ENCODE data around the gene GAMT. TPM values are rescaled to one million over a fixed set of nuclear protein-coding genes. Genes with fewer than 3 reads are reported as not detected.

Gene GAMT
- total RNA-seq, 1 donor from 2014 or later: 30.9 TPM

GRCh38 chr19:1418951-1419738 is 17.8 kb upstream of the GAMT start:
- intact Hi-C loops (cut with micrococcal nuclease): no loop called here

GRCh38 chr19:1418496-1418775 is 17.1 kb upstream of the GAMT start:
- intact Hi-C loops (cut with micrococcal nuclease): no loop called here

GRCh38 chr19:1417681-1418495 is 16.5 kb upstream of the GAMT start:
- intact Hi-C loops (cut with micrococcal nuclease): no loop called here

GRCh38 chr19:1417145-1417544 is 15.8 kb upstream of the GAMT start:
- intact Hi-C loops (cut with micrococcal nuclease): no loop called here

- intact Hi-C loops (cut with micrococcal nuclease): no loop called here
Measured at GRCh38 chr19:1416014-1416841, 14.9 kb upstream of the GAMT start.

- intact Hi-C loops (cut with micrococcal nuclease): no loop called here
Measured at GRCh38 chr19:1412995-1413800, 11.9 kb upstream of the GAMT start.

GRCh38 chr19:1412323-1412923 is 11.1 kb upstream of the GAMT start:
- intact Hi-C loops (cut with micrococcal nuclease): no loop called here

GRCh38 chr19:1411255-1412191 is 10.2 kb upstream of the GAMT start:
- intact Hi-C loops (cut with micrococcal nuclease): no loop called here

GRCh38 chr19:1410789-1411188 is 9.4 kb upstream of the GAMT start:
- intact Hi-C loops (cut with micrococcal nuclease): no loop called here

- intact Hi-C loops (cut with micrococcal nuclease): no loop called here
Measured at GRCh38 chr19:1410136-1410786, 8.9 kb upstream of the GAMT start.

- intact Hi-C loops (cut with micrococcal nuclease): loop anchor here (5.0 kb wide), 1 partner anchor 448 kb away; no protein-coding TSS in a partner anchor
Measured at GRCh38 chr19:1409204-1410005, 8.1 kb upstream of the GAMT start.

GRCh38 chr19:1408300-1409203 is 7.2 kb upstream of the GAMT start:
- intact Hi-C loops (cut with micrococcal nuclease): loop anchor here (5.0 kb wide), 1 partner anchor 449 kb away; no protein-coding TSS in a partner anchor

- intact Hi-C loops (cut with micrococcal nuclease): loop anchor here (1.0 to 5.0 kb wide), 5 partner anchors 24 to 450 kb away; partner anchors contain the start of genes FAM174C, NDUFS7 and RPS15
Measured at GRCh38 chr19:1407528-1408299, 6.4 kb upstream of the GAMT start, which contains the start of gene DAZAP1. DAZAP1 (plus strand) TSS chr19:1407586; CDS start chr19:1407774, 188 bp downstream.

GRCh38 chr19:1406774-1407527 is 5.6 kb upstream of the GAMT start:
- intact Hi-C loops (cut with micrococcal nuclease): loop anchor here (1.0 to 5.0 kb wide), 5 partner anchors 24 to 450 kb away; partner anchors contain the start of genes FAM174C, NDUFS7 and RPS15

- intact Hi-C loops (cut with micrococcal nuclease): no loop called here
Measured at GRCh38 chr19:1402411-1403070, 1.2 kb upstream of the GAMT start.
